Upper lobe of left lung (tissue), 4 donors: ENCODE results near the gene DNAJC28.

Experiments used
- EP300 ChIP-seq, 4 donors: sonication (generic); formaldehyde crosslinking; IDR thresholded peaks; one replicate each; pipeline ENCODE4 v1.5.1; 2017; ENCODE audit warnings: antibody characterized with exemption in 4 of 4, control low read depth in 2 of 4
- POLR2A ChIP-seq, 4 donors: fragments of 450-650 bp; IDR thresholded peaks; one replicate each; pipeline ENCODE4 v1.5.1; 2016 to 2017; ENCODE audit warnings: antibody characterized with exemption in 4 of 4, mild to moderate bottlenecking in 2 of 4
- TF ChIP-seq, protein P1 (sequence below), 6 experiments: fragments of 450-650 bp in 4 of 6; fragments of 200-600 bp in 2 of 6; sonication (generic) in 2 of 6; IDR thresholded peaks; one replicate each; pipeline ENCODE4 v1.5.1; 2016 to 2019; ENCODE audit warnings: antibody characterized with exemption in 6 of 6

DNA sequence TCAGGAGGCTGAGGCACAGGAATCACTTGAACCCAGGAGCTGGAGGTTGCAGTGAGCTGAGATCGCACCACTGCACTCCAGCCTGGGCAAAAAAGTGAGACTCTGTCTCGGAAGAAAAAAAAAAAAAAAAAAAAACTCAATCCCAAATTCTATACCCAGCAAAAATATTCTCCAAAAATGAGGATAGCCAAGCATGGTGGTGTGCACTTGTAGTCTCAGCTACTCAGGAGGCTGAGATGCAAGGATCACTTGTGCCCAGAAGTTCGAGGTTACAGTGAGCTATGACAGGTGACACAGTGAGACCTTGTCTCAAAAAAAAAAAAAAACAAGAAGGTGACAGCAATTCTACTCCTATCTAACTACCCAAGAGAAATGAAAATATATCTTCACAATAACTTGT, 18.2 kb downstream of the DNAJC28 start:
- TF ChIP-seq, protein P1, sequence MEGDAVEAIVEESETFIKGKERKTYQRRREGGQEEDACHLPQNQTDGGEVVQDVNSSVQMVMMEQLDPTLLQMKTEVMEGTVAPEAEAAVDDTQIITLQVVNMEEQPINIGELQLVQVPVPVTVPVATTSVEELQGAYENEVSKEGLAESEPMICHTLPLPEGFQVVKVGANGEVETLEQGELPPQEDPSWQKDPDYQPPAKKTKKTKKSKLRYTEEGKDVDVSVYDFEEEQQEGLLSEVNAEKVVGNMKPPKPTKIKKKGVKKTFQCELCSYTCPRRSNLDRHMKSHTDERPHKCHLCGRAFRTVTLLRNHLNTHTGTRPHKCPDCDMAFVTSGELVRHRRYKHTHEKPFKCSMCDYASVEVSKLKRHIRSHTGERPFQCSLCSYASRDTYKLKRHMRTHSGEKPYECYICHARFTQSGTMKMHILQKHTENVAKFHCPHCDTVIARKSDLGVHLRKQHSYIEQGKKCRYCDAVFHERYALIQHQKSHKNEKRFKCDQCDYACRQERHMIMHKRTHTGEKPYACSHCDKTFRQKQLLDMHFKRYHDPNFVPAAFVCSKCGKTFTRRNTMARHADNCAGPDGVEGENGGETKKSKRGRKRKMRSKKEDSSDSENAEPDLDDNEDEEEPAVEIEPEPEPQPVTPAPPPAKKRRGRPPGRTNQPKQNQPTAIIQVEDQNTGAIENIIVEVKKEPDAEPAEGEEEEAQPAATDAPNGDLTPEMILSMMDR (IDR thresholded peaks at IDR 0.05): no peak
- TF ChIP-seq EP300 (IDR thresholded peaks at IDR 0.05): no peak
- no peak for TF ChIP-seq POLR2A (IDR thresholded peaks at IDR 0.05)
